Mucosa of rectum (tissue), 2 donors: ENCODE data around the gene MIA3.
"Not testable (repeated sequence)": the region's sequence is repeated elsewhere in the genome, so short reads cannot be mapped to it uniquely, and the experiment has no call there.

Experiments
- H3K27ac ChIP-seq, 2 donors: one replicate each; pipeline ENCODE4 v1.7.0; 2013; ENCODE audit warnings: inconsistent platforms in 2 of 2, low read depth in 2 of 2, low read length in 2 of 2
- H3K27me3 ChIP-seq, 2 donors: one replicate each; pipeline ENCODE4 v1.7.0; 2013; ENCODE audit warnings: low read length in 2 of 2; ENCODE audit not compliant: control insufficient read depth in 2 of 2, insufficient read depth in 2 of 2
- H3K36me3 ChIP-seq, 2 donors: one replicate each; pipeline ENCODE4 v1.7.0; 2013; ENCODE audit warnings: low read length in 2 of 2; ENCODE audit not compliant: control insufficient read depth in 2 of 2, insufficient read depth in 2 of 2
- H3K4me1 ChIP-seq, 2 donors: one replicate each; pipeline ENCODE4 v1.7.0; 2013; ENCODE audit warnings: low read length in 2 of 2, mild to moderate bottlenecking in 1 of 2; ENCODE audit not compliant: control insufficient read depth in 2 of 2, insufficient read depth in 2 of 2
- H3K4me3 ChIP-seq, 2 donors: one replicate each; pipeline ENCODE4 v1.7.0; 2013; ENCODE audit warnings: low read length in 2 of 2
- H3K9ac ChIP-seq, 2 donors: one replicate each; pipeline ENCODE4 v1.7.0; 2013; ENCODE audit warnings: low read length in 2 of 2, low read depth in 1 of 2, mild to moderate bottlenecking in 1 of 2
- H3K9me3 ChIP-seq, 2 donors: one replicate each; pipeline ENCODE4 v1.7.0; 2013; ENCODE audit warnings: low read length in 2 of 2; ENCODE audit not compliant: control insufficient read depth in 2 of 2
- donor health status: healthy.
- donor health status: Normal muscosa, but diverticular disease.

The MIA3 gene

DNA sequence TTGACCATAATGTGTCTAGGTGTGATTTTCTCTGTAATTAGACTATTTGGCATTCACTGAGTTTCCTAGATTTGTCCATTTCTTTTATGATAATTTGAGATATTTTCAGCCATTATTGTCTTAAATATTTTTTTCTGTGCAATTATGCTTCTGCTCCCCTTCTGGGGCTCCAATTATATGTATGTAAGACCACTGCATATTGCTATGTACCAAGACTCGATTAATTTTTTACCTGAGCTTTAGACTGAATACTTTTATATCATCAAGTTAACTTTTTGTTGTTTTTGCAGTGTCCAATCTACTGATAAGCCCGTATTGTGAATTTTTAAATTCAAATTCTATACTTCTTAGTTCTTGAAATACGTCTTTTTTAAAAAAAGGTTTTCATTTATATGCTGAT, 23.1 kb upstream of the MIA3 start:
- no peaks in the 10 kb centered on the region for H3K27me3 ChIP-seq
- no peaks in the 10 kb centered on the region for H3K9me3 ChIP-seq
- H3K4me3 ChIP-seq, result no peak overlapping the region
- no peaks in the 10 kb centered on the region for H3K36me3 ChIP-seq
- no peak overlapping the region for H3K27ac ChIP-seq
- peaks cover 4 to 6% of the 10 kb centered on the region in 2 donors for H3K4me1 ChIP-seq
- H3K9ac ChIP-seq, result no peak overlapping the region

DNA sequence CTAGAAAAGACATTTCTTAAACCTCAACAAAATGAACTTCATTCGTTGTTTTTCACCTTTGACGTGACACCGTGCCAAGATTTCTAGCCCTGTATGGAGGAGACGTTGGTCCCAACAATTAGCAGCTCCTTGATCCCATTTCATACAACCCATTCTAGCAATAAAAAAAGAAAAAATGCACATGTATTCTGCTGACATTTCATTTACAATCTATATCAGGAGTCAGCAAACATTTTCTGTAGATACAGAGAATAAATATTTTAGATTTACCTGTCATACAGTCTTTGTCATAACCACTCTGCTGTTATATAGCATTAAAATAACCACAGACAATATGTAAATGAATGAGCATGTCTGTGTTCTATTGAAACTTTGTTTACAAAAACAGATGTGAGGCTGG, 21.2 kb upstream of the MIA3 start:
- no peak overlapping the region for H3K9ac ChIP-seq
- H3K27ac ChIP-seq, result no peak overlapping the region
- H3K4me3 ChIP-seq, result no peak overlapping the region
- no peaks in the 10 kb centered on the region for H3K9me3 ChIP-seq
- H3K4me1 ChIP-seq, result peaks cover 0 to 4% of the 10 kb centered on the region in 2 donors
- no peaks in the 10 kb centered on the region for H3K27me3 ChIP-seq
- H3K36me3 ChIP-seq, result no peaks in the 10 kb centered on the region

DNA sequence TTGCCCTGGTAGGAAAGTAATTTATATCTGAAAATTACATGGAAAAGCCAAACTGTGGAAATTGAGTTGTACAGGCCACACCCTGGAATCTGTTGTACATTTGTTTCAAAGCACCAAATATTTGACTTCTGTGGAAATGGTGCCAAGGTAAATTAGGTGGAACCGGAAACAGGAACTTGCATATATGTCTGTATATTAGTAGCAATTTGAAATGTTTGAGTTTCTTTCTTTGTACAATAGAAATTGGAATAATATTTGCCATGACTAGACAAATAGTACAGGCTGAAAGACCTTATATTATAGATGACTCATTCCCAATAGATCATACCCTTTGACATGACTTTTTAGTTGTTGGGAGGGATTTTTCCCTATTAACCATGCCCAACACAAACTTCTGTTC, 17.6 kb upstream of the MIA3 start:
- no peaks in the 10 kb centered on the region for H3K27me3 ChIP-seq
- H3K27ac ChIP-seq, result peak overlapping the region in 1 of 2 donors; percentile 9

DNA sequence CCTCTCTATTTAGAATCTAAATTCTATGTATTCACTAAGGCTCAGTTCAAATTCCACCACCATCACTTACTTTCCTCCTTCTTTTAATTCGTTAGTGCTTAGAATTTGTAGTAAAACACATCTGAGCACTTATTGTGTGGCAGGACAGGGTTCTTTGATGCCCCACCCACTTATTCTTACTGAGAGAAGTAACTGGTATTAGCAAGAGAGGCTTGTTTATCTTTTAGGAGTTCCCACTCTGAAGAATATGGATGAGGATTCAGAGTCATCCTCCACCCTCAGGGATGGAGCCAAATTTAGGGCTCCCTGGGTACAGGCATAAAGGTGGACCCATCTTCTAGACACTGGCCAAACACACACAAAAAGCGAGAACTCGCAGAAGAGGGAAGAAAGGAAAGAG, 16.6 kb upstream of the MIA3 start:
- H3K36me3 ChIP-seq, result no peaks in the 10 kb centered on the region
- peaks cover 0 to 4% of the 10 kb centered on the region in 2 donors for H3K4me1 ChIP-seq
- H3K9me3 ChIP-seq, result no peaks in the 10 kb centered on the region
- H3K9ac ChIP-seq, result no peak overlapping the region
- no peaks in the 10 kb centered on the region for H3K27me3 ChIP-seq
- no peak overlapping the region for H3K4me3 ChIP-seq
- H3K27ac ChIP-seq, result peak overlapping the region in 1 of 2 donors; percentile 9

More for the DNA sequence above, 17.6 kb upstream of the MIA3 start:
- Histone ChIP-seq H3K9ac (no peak overlapping the region), H3K4me3 (no peak overlapping the region), H3K4me1 (peaks cover 0 to 4% of the 10 kb centered on the region in 2 donors), H3K36me3 (no peaks in the 10 kb centered on the region), H3K9me3 (no peaks in the 10 kb centered on the region)

DNA sequence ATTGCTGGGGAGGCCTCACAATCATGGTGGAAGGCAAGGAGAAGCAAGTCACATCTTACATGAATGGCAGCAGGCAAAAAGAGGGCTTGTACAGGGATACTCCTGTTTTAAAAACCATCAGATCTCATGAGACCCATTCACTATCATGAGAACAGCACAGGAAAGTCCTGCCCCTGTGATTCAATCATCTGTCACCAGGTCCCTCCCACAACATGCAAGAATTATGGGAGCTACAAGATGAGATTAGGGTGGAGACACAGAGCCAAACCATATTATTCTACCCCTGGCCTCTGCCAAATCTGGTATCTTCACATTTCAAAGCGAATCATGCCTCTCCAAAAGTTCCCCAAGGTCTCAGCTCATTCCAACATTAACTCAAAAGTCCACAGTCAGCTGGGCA, 11.1 kb upstream of the MIA3 start:
- Histone ChIP-seq H3K4me1 (peaks cover 0 to 7% of the 10 kb centered on the region in 2 donors), H3K27me3 (no peaks in the 10 kb centered on the region), H3K9me3 (no peaks in the 10 kb centered on the region), H3K27ac (no peak overlapping the region), H3K4me3 (no peak overlapping the region), H3K36me3 (no peaks in the 10 kb centered on the region), H3K9ac (no peak overlapping the region)

DNA sequence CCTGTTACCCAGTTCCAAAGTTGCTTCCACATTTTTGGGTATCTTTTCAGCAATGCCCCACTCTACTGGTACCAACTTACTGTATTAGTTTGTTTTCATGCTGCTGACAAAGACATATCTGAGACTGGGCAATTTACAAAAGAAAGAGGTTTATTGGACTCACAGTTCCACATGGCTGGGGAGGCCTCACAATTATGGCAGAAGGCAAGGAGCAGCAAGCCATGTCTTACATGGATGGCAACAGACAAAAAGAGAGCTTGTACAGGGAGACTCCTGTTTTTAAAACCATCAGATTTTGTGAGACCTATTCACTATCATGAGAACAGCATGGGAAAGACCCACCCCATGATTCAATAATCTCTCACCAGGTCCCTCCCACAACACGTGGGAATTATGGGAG, 8.8 kb upstream of the MIA3 start:
- H3K9ac ChIP-seq, H3K36me3 ChIP-seq, H3K4me3 ChIP-seq, H3K9me3 ChIP-seq, H3K27ac ChIP-seq, H3K27me3 ChIP-seq: not testable (repeated sequence)
- peaks cover 0 to 17% of the 10 kb centered on the region in 2 donors for H3K4me1 ChIP-seq

DNA sequence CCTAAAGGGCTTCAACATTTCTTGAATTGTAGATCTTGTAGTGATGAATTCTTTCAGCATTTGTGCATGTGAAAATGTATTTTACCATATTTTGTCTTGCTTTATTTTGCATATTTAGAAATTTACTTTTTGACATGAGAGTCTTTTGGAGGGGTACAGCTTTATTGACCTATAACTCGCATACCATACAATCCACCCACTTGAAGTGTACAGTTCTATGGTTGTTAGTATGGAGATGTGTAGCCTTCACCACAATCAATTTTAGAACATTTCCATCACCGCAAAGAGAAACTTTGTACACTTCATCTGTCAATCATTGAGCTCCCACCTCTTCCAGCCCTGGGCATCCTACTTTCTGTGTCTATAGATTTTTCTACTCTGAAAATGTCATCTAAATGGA, 7.2 kb upstream of the MIA3 start:
- Histone ChIP-seq H3K4me3 (no peak overlapping the region), H3K27ac (no peak overlapping the region), H3K4me1 (peaks cover 0 to 29% of the 10 kb centered on the region in 2 donors), H3K9me3 (no peaks in the 10 kb centered on the region), H3K27me3 (no peaks in the 10 kb centered on the region), H3K36me3 (no peaks in the 10 kb centered on the region), H3K9ac (no peak overlapping the region)

DNA sequence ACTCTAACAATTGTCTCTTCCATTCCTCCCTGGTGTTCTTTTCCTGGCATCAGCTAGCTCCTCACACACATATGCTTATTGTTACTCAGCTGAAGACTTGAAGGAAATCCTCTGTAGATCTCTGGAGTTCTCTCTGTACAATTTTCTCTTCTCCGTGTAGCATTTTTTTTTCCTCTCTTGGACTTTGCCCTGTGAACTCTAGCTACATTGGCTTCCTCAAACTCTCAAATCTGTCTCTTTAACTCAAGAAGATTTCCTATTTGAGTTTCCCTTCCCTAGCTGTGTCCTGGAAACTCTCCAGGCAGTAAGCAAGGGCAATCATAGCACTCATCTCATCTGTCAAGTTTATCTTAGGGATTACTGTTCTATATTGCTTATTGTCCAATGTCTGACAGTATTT, 4.3 kb upstream of the MIA3 start:
- peak overlapping the region in 1 of 2 donors; percentile 48 for H3K27ac ChIP-seq
- no peaks in the 10 kb centered on the region for H3K27me3 ChIP-seq
- H3K36me3 ChIP-seq, result no peaks in the 10 kb centered on the region
- H3K4me1 ChIP-seq, result peaks cover 0 to 41% of the 10 kb centered on the region in 2 donors
- H3K4me3 ChIP-seq, result no peak overlapping the region
- H3K9ac ChIP-seq, result no peak overlapping the region
- H3K9me3 ChIP-seq, result no peaks in the 10 kb centered on the region

DNA sequence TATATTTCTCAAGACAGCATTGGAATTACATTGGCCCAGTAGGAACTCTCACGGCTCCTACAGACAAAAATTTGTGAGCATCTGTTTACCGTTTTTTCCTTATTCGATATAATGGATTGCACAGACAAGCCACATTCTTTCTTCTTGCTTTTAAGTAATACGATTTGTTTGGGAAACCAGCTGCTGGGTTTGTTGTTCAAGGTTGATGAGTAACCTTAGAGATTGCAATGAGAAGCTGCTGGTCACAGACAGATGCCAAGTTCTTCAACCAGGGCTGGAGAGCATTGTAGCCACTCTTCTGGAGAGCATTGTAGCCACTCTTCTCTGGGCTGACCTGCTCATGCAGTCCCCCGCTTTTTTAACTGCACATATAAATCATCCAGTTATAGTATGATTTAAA, 1.4 kb upstream of the MIA3 start:
- Histone ChIP-seq H3K36me3 (peaks cover 0 to 3% of the 10 kb centered on the region in 2 donors), H3K4me1 (peaks cover 8 to 51% of the 10 kb centered on the region in 2 donors), H3K4me3 (peak overlapping the region; percentile 72 to 84), H3K9ac (peak overlapping the region in 1 of 2 donors; percentile 22), H3K27ac (no peak overlapping the region), H3K9me3 (no peaks in the 10 kb centered on the region), H3K27me3 (no peaks in the 10 kb centered on the region)

DNA sequence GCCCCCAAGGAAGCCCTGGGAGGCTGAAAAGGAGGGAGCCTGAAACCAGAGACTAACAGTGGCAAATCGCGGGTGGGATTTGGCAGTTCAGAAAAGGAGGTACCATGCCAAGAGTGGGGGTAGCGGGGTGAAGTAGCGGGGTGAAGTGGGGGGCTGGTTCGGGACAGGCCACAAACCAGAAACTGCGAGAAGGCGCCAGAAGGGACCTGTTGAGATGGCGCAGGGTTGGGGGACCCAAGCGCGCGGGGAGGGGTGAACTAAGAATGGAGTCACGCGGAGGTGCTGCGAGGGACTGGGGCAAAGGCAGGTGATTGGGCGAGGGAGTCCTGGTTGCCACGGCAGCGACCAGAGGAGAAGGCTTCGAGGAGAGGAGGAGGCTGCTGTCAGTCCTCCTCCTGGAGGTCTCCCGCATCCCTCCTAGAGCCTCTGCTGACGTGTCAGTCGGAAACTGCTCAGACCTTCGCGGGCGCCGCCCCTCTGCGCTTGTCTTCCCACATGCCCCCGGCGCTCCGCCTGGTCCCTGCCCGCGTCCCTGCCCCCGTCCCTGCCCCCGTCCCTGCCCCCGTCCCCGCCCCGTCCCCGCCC, 438 bp upstream of the MIA3 start:
- Histone ChIP-seq H3K27ac (peak overlapping the region; percentile 69 to 78), H3K27me3 (no peaks in the 10 kb centered on the region), H3K9me3 (no peaks in the 10 kb centered on the region), H3K4me1 (peaks cover 8 to 48% of the 10 kb centered on the region in 2 donors), H3K9ac (peak overlapping the region; percentile 67 to 75), H3K4me3 (peak overlapping the region; percentile 72 to 84), H3K36me3 (peaks cover 0 to 3% of the 10 kb centered on the region in 2 donors)
